ENCODE data around the gene BCDIN3D. TPM values are rescaled to one million over a fixed set of nuclear protein-coding genes. Genes with fewer than 3 reads are reported as not detected.

The BCDIN3D gene
- total and polyA plus RNA-seq, 4 donors: 1.7 to 4.4 (median 2.1) TPM

DNA sequence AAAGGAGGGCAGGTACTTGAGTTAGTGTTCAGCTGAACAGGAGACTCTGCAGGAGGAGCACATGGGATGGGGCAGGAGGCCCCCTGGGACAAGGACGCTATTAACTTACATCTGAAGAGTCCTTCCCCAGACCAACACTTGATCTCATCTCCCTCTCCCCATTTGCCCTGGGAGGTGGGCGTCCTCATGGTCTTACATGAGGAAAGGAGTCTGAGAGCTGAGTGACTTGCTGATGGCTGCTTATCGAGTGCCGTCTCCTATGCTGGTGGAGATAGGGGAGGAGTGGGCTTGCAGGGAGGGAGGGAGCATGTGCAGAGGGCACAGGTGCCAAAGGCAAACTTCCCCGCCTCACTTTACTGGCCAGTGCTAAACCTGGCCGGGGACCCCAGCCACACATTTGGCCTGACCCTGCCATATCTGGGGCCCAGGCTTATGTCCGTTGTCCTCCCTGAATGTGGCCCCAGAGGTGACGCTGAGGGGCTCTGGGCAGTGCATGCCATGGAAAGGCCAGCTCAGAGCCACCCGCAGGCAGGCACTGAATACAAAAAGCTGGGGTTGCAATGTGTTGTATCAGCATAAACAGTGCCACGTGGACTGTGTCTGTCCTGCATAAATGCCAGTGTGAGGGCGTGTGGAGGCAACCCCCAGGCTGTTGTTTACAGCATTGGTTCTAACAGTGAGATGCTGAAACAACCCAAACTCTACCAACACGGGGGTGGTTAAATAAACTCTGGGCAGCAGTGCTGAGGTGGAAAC is 31.4 kb upstream of the BCDIN3D start:
- Histone ChIP-seq H3K9me3 (ENCODE audit: control insufficient read depth in 4 of 4, low read length in 3 of 4) (no peaks in the 10 kb centered on the region), H3K4me1 (ENCODE audit: control insufficient read depth in 4 of 4, insufficient read depth in 4 of 4, low read length in 3 of 4) (no peaks in the 10 kb centered on the region), H3K27ac (ENCODE audit: low read depth in 1 of 2, low read length in 2 of 2) (no peak overlapping the region), H3K4me3 (ENCODE audit: low read depth in 1 of 3, low read length in 3 of 3) (no peak overlapping the region), H3K9ac (ENCODE audit: low read depth in 1 of 2, low read length in 2 of 2) (no peak overlapping the region), H3K36me3 (ENCODE audit: control insufficient read depth in 4 of 4, insufficient read depth in 3 of 4, low read depth in 1 of 4, low read length in 3 of 4) (no peaks in the 10 kb centered on the region), H3K27me3 (ENCODE audit: control insufficient read depth in 4 of 4, insufficient read depth in 4 of 4, low read length in 3 of 4) (no peaks in the 10 kb centered on the region)
- WGBS: 68% methylated on average over 12 of the region's 12 CpGs
- TF ChIP-seq TAF1 (conservative IDR thresholded peaks at IDR 0.05): no peak
- no peak for TF ChIP-seq RAD21 (IDR thresholded peaks at IDR 0.05)
- TF ChIP-seq HNF4G (IDR thresholded peaks at IDR 0.05): no peak
- no peak for TF ChIP-seq NR2F2 (IDR thresholded peaks at IDR 0.05)
- TF ChIP-seq HNF4A (conservative IDR thresholded peaks at IDR 0.05): no peak
- no peak for TF ChIP-seq YY1 (IDR thresholded peaks at IDR 0.05)
- no peak for TF ChIP-seq GABPA (IDR thresholded peaks at IDR 0.05 in 1 of 2, conservative IDR thresholded peaks at IDR 0.05 in 1 of 2)
- no peak for TF ChIP-seq FOXA1 (IDR thresholded peaks at IDR 0.05)
- TF ChIP-seq ATF3 (IDR thresholded peaks at IDR 0.05): no peak
- TF ChIP-seq, protein P1, sequence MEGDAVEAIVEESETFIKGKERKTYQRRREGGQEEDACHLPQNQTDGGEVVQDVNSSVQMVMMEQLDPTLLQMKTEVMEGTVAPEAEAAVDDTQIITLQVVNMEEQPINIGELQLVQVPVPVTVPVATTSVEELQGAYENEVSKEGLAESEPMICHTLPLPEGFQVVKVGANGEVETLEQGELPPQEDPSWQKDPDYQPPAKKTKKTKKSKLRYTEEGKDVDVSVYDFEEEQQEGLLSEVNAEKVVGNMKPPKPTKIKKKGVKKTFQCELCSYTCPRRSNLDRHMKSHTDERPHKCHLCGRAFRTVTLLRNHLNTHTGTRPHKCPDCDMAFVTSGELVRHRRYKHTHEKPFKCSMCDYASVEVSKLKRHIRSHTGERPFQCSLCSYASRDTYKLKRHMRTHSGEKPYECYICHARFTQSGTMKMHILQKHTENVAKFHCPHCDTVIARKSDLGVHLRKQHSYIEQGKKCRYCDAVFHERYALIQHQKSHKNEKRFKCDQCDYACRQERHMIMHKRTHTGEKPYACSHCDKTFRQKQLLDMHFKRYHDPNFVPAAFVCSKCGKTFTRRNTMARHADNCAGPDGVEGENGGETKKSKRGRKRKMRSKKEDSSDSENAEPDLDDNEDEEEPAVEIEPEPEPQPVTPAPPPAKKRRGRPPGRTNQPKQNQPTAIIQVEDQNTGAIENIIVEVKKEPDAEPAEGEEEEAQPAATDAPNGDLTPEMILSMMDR (IDR thresholded peaks at IDR 0.05; ENCODE audit: low read depth, low read length, missing input control): no peak
- TF ChIP-seq JUND (IDR thresholded peaks at IDR 0.05): no peak
- no peak for TF ChIP-seq FOXA2 (IDR thresholded peaks at IDR 0.05)
- no peak for TF ChIP-seq EGR1 (IDR thresholded peaks at IDR 0.05; ENCODE audit: low read depth in 2 of 2)
- TF ChIP-seq ZBTB33 (IDR thresholded peaks at IDR 0.05): no peak
- TF ChIP-seq SP1 (IDR thresholded peaks at IDR 0.05): no peak
- TF ChIP-seq RXRA (IDR thresholded peaks at IDR 0.05): no peak
- TF ChIP-seq, protein P2, sequence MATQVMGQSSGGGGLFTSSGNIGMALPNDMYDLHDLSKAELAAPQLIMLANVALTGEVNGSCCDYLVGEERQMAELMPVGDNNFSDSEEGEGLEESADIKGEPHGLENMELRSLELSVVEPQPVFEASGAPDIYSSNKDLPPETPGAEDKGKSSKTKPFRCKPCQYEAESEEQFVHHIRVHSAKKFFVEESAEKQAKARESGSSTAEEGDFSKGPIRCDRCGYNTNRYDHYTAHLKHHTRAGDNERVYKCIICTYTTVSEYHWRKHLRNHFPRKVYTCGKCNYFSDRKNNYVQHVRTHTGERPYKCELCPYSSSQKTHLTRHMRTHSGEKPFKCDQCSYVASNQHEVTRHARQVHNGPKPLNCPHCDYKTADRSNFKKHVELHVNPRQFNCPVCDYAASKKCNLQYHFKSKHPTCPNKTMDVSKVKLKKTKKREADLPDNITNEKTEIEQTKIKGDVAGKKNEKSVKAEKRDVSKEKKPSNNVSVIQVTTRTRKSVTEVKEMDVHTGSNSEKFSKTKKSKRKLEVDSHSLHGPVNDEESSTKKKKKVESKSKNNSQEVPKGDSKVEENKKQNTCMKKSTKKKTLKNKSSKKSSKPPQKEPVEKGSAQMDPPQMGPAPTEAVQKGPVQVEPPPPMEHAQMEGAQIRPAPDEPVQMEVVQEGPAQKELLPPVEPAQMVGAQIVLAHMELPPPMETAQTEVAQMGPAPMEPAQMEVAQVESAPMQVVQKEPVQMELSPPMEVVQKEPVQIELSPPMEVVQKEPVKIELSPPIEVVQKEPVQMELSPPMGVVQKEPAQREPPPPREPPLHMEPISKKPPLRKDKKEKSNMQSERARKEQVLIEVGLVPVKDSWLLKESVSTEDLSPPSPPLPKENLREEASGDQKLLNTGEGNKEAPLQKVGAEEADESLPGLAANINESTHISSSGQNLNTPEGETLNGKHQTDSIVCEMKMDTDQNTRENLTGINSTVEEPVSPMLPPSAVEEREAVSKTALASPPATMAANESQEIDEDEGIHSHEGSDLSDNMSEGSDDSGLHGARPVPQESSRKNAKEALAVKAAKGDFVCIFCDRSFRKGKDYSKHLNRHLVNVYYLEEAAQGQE (IDR thresholded peaks at IDR 0.05): no peak
- DNase-seq (ENCODE audit: low spot score): no peak
